NCI-H2171 treated with DMSO at 0.1 percent for 48 hours (cell line): Measurements from ENCODE around the gene KISS1R.
"Not testable (repeated sequence)": the region's sequence is repeated elsewhere in the genome, so short reads cannot be mapped to it uniquely, and the experiment has no call there.

Experiments
- DNase-seq: peaks from one replicate; lab custom pipeline; 2025; lab: John Stamatoyannopoulos, UW

KISS1R gene

GRCh38 chr19:953445-954271 is 36.5 kb downstream of the KISS1R start:
- DNase-seq = no peak

- no peak for DNase-seq
Observed at GRCh38 chr19:954272-954671, 37.1 kb downstream of the KISS1R start.

- DNase-seq = no peak
Observed at GRCh38 chr19:954672-955494, 37.8 kb downstream of the KISS1R start.

- DNase-seq = no peak
Observed at GRCh38 chr19:955803-956765, 39.0 kb downstream of the KISS1R start.

GRCh38 chr19:956766-957440 is 39.8 kb downstream of the KISS1R start:
- no peak for DNase-seq

- DNase-seq = not testable (repeated sequence)
Observed at GRCh38 chr19:957578-957977, 40.4 kb downstream of the KISS1R start.

- no peak for DNase-seq
Observed at GRCh38 chr19:958967-959855, 42.1 kb downstream of the KISS1R start.

- DNase-seq = no peak
Observed at GRCh38 chr19:960020-960419, 42.9 kb downstream of the KISS1R start.

GRCh38 chr19:960601-960938 is 43.4 kb downstream of the KISS1R start:
- no peak for DNase-seq

GRCh38 chr19:961866-962620 is 44.9 kb downstream of the KISS1R start:
- DNase-seq = peak; percentile 46

GRCh38 chr19:962683-963400 is 45.7 kb downstream of the KISS1R start:
- DNase-seq = no peak

- DNase-seq = no peak
Observed at GRCh38 chr19:963486-963951, 46.4 kb downstream of the KISS1R start.

- DNase-seq = no peak
Observed at GRCh38 chr19:964116-964520, 47.0 kb downstream of the KISS1R start.

- DNase-seq = peak; percentile 15
Observed at GRCh38 chr19:964761-965694, 47.9 kb downstream of the KISS1R start.

GRCh38 chr19:966485-967088 is 49.5 kb downstream of the KISS1R start:
- no peak for DNase-seq
